Upper lobe of right lung (tissue), 1 donor: ENCODE measurements around the gene DRC1. TPM values are rescaled to one million over a fixed set of nuclear protein-coding genes. Genes with fewer than 3 reads are reported as not detected.

ENCODE experiments used
- ATAC-seq: fragments of 200-7000 bp; cut with Tn5 transposase; one replicate; pipeline ENCODE4 v1.9.1; 2020; ENCODE audit warnings: mild to moderate bottlenecking, moderate library complexity
- DNase-seq: peaks from one replicate; pipeline ENCODE4 v3.0.0-alpha.2; 2020
- H3K27ac ChIP-seq: fragments of 200-600 bp; one replicate; pipeline ENCODE4 v1.8.0; 2022
- H3K27me3 ChIP-seq: fragments of 200-600 bp; one replicate; pipeline ENCODE4 v1.8.0; 2022; ENCODE audit warnings: mild to moderate bottlenecking
- H3K36me3 ChIP-seq: fragments of 200-600 bp; one replicate; pipeline ENCODE4 v1.8.0; 2022
- H3K4me1 ChIP-seq: fragments of 200-600 bp; one replicate; pipeline ENCODE4 v1.8.0; 2022
- H3K4me3 ChIP-seq: fragments of 200-600 bp; one replicate; pipeline ENCODE4 v1.8.0; 2022; ENCODE audit warnings: mild to moderate bottlenecking
- H3K9me3 ChIP-seq: fragments of 200-600 bp; one replicate; pipeline ENCODE4 v1.8.0; 2022
- CTCF ChIP-seq: fragments of 200-600 bp; IDR thresholded peaks from one replicate; pipeline ENCODE4 v1.8.0; 2022; ENCODE audit warnings: antibody characterized with exemption
- intact Hi-C: fragments of 100-400 bp; cut with DNase I; formaldehyde crosslinking; loops from one replicate; pipeline ENCODE4 v1.11.0; 2022
- total RNA-seq: library from RNA; stranded (reverse); fragmentation: NEBNext Ultra II Directional; extraction: Animal tissue kit (Norgen Biotek cat#: 25700); gene quantifications from one replicate; pipeline ENCODE4 v1.2.1, GENCODE V29; 2021
- donor health status: DM: no; HTN: yes; CAD: no; lungs with severe emphysema.

DRC1 gene
- total RNA-seq, 1 donor from 2014 or later: not detected

DNA sequence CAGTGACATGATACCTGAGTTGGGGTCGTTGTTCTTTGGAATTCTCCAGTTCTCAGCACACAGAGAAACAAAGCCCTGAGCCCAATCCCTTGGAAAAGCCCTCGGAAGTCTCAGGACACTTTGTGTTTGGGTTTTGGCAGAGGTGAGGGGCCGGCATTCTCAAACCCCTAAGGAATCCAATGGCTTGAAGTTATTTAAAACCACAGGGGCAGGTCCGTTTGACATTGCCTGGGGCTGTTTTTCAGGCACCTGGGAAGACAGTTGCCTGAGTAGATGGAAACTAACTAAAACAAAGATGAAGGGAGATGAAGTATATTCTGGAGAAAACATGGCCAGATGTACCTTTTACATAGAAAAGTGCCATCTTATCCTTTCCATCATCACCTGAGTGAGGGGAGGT lies 98.7 kb downstream of the DRC1 start:
- no peak for TF ChIP-seq CTCF
- no peaks in the 10 kb centered on the region for H3K9me3 ChIP-seq

DNA sequence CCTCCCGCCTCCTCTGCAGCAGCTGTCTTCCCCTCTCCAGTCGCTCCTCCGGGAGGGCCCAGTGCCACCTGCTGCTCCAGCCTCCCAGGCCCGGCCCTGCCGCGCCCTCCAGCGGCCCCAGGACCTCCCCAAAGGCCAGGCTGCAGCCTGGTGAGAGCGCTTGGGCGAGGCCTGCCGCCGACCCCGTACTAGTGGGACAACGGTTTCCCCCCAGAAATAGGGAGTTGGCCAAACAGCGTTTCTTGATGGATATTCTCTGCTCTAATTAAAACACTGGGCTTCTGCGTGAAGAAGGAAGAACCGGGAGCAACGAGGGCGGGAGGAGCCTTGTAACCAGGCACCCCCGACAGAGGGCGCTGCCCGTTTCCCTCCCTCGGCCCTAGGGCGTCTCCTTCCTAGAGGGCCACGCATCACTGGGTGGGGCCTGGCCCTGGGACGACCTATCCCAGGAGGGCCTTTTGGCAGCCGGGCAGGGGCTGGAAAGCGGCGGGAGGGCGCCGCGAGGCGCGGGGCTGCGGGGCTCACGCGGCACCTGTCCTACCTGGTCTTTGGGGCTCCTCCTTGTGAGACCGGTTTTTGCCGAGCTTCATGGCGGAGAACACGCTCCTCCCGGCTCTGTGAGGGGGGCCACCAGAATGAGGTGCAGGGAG lies 101.6 kb downstream of the DRC1 start:
- intact Hi-C loops: no loop called here
- no peaks in the 10 kb centered on the region for H3K9me3 ChIP-seq
- H3K36me3 ChIP-seq: no peaks in the 10 kb centered on the region
- H3K4me3 ChIP-seq: peak overlapping the region; percentile 47
- H3K27me3 ChIP-seq: no peaks in the 10 kb centered on the region
- DNase-seq (peak; percentile 92), ATAC-seq (peak; percentile 97)
- TF ChIP-seq CTCF: peak; percentile 83
- H3K4me1 ChIP-seq: peaks cover 11% of the 10 kb centered on the region
- no peak overlapping the region for H3K27ac ChIP-seq

More for the DNA sequence above, 98.7 kb downstream of the DRC1 start:
- H3K4me1 ChIP-seq: peaks cover 19% of the 10 kb centered on the region
- H3K27ac ChIP-seq: no peak overlapping the region
- intact Hi-C loops: no loop called here
- H3K4me3 ChIP-seq: no peak overlapping the region
- no peaks in the 10 kb centered on the region for H3K27me3 ChIP-seq
- ATAC-seq: no peak
- DNase-seq: no peak
- H3K36me3 ChIP-seq: no peaks in the 10 kb centered on the region

DNA sequence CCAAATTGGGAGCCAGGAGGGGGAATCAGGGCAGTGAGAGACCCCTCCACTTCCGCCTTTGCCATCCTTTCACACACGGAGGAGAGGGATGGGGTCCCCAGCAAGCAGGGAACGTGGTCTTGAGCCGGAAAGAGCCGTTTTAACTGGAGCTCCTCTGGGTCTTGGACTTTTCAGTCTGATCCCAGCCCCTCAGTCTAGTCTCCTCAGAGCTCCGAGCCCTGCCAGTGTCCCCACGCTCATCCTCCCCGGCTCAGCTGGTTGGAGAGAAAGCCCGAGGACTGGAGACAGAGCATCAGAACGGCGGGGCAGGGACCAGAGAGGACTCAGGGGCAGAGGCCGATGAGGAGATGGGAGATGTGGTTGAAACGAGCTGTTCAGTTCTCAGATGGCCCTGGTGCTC lies 102.3 kb downstream of the DRC1 start:
- intact Hi-C loops: no loop called here
- Histone ChIP-seq H3K4me3 (peak overlapping the region; percentile 47), H3K27me3 (no peaks in the 10 kb centered on the region), H3K9me3 (no peaks in the 10 kb centered on the region), H3K4me1 (peaks cover 11% of the 10 kb centered on the region), H3K27ac (no peak overlapping the region), H3K36me3 (no peaks in the 10 kb centered on the region)
- DNase-seq (no peak), ATAC-seq (no peak)
- TF ChIP-seq CTCF: no peak

DNA sequence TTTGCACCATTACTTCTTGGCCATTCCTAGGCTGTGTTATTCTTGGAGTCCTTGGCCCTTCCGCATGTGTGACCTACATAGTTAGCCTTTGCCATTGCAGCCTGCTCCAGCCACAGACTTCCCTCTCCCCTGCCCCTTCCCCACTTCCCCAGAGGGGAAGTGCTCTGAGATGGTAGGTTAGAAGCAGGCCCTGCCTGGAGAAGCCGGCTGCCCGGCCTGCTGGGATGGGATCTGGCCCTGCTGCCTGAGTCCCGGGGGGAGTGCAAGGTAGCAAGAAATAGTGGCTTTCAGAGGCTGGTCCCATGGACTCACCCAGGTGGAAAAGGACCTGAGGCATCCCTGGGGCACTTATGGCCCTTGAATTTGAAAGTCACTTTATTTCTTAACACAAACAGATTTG lies 104.6 kb downstream of the DRC1 start:
- intact Hi-C loops: no loop called here
- no peak for DNase-seq

More for the DNA sequence above, 104.6 kb downstream of the DRC1 start:
- no peak overlapping the region for H3K27ac ChIP-seq
- H3K9me3 ChIP-seq: no peaks in the 10 kb centered on the region
- peaks cover 11% of the 10 kb centered on the region for H3K4me1 ChIP-seq
- no peak for ATAC-seq
- H3K27me3 ChIP-seq: no peaks in the 10 kb centered on the region
- H3K4me3 ChIP-seq: no peak overlapping the region
- no peaks in the 10 kb centered on the region for H3K36me3 ChIP-seq
- no peak for TF ChIP-seq CTCF

Other genes with a start within 250 kb of the DRC1 start
- 1.9 TPM for gene GAREM2, start 228.8 kb upstream of the DRC1 start, total RNA-seq
- 118 TPM for gene HADHA, start 157.3 kb upstream of the DRC1 start, total RNA-seq
- 105 TPM for gene HADHB, start 157.0 kb upstream of the DRC1 start, total RNA-seq
- gene SELENOI, start 55.8 kb upstream of the DRC1 start, total RNA-seq: 14.8 TPM
- 0.17 TPM for gene ADGRF3, start 55.1 kb upstream of the DRC1 start, total RNA-seq
- 0.69 TPM for gene OTOF, start 76.2 kb downstream of the DRC1 start, total RNA-seq
- not detected for gene CIB4, start 239.4 kb downstream of the DRC1 start, total RNA-seq